Neural cell (in vitro differentiated cells): ENCODE data around the gene KIF2A. TPM values are rescaled to one million over a fixed set of nuclear protein-coding genes. Genes with fewer than 3 reads are reported as not detected.

Experiments
- H2AFZ ChIP-seq: fragments of 200-600, 300-800 bp; sonication (generic), shearing (Covaris generic); 2 replicates; pipeline ENCODE4 v1.6.0; 2014; ENCODE audit warnings: low read depth, mild to moderate bottlenecking, antibody characterized with exemption, low read length, moderate library complexity
- H3F3A ChIP-seq: fragments of 200-600 bp; shearing (Covaris generic); 2 replicates; pipeline ENCODE4 v1.6.1; 2016; ENCODE audit warnings: mild to moderate bottlenecking, moderate library complexity, mixed read lengths, antibody characterized with exemption, low read length; ENCODE audit not compliant: insufficient read depth, poor library complexity, severe bottlenecking
- H3K27ac ChIP-seq: fragments of 200-600, 300-800 bp; sonication (generic), shearing (Covaris generic); 2 replicates; pipeline ENCODE4 v1.5.1; 2014; ENCODE audit warnings: mild to moderate bottlenecking, low read length, moderate library complexity
- H3K27me3 ChIP-seq: fragments of 300-800, 200-600 bp; sonication (generic), shearing (Covaris generic); 2 replicates; pipeline ENCODE4 v1.6.0; 2014; ENCODE audit warnings: mild to moderate bottlenecking, low read depth, low read length, moderate library complexity; ENCODE audit not compliant: insufficient read depth
- H3K36me3 ChIP-seq: fragments of 300-800, 200-600 bp; sonication (generic), shearing (Covaris generic); 2 replicates; pipeline ENCODE4 v1.5.1; 2014; ENCODE audit warnings: mild to moderate bottlenecking, antibody characterized with exemption, low read length, moderate library complexity; ENCODE audit not compliant: insufficient read depth
- H3K4me2 ChIP-seq: fragments of 300-800, 200-600 bp; sonication (generic), shearing (Covaris generic); 2 replicates; pipeline ENCODE4 v1.6.0; 2014; ENCODE audit warnings: mild to moderate bottlenecking, low read length
- H3K4me3 ChIP-seq: fragments of 300-800, 200-600 bp; sonication (generic), shearing (Covaris generic); 2 replicates; pipeline ENCODE4 v1.5.1; 2014; ENCODE audit warnings: mild to moderate bottlenecking, low read length, moderate library complexity
- H3K79me2 ChIP-seq: fragments of 200-600 bp; shearing (Covaris generic); replicated peaks from 2 replicates; pipeline ENCODE4 v1.6.0; 2014; ENCODE audit warnings: mild to moderate bottlenecking, low read length, moderate library complexity; ENCODE audit not compliant: insufficient read depth
- H3K9ac ChIP-seq: fragments of 300-800, 200-600 bp; sonication (generic), shearing (Covaris generic); 2 replicates; pipeline ENCODE4 v1.6.1; 2016; ENCODE audit warnings: mild to moderate bottlenecking, low read length, mixed read lengths
- H3K9me2 ChIP-seq: fragments of 200-600 bp; shearing (Covaris generic); 2 replicates; pipeline ENCODE4 v1.6.1; 2016; ENCODE audit warnings: mild to moderate bottlenecking, low read length, mixed read lengths; ENCODE audit not compliant: insufficient read depth
- H3K9me3 ChIP-seq: fragments of 200-600, 300-800 bp; sonication (generic), shearing (Covaris generic); 2 replicates; pipeline ENCODE4 v1.6.1; 2016; ENCODE audit warnings: mild to moderate bottlenecking, mixed run types, low read length, moderate library complexity, mixed read lengths
- H4K20me1 ChIP-seq: fragments of 200-600 bp; shearing (Covaris generic); 2 replicates; pipeline ENCODE4 v1.6.1; 2016; ENCODE audit warnings: mild to moderate bottlenecking, mixed run types; ENCODE audit not compliant: insufficient read depth
- CTCF ChIP-seq: fragments of 450-650 bp; IDR thresholded peaks from 2 replicates; pipeline ENCODE4 v1.5.1; 2014; ENCODE audit warnings: antibody characterized with exemption, mild to moderate bottlenecking, moderate library complexity; ENCODE audit not compliant: poor library complexity, severe bottlenecking
- EP300 ChIP-seq: fragments of 450-650 bp; conservative IDR thresholded peaks from 2 replicates; pipeline ENCODE4 v1.6.1; 2014; ENCODE audit warnings: antibody characterized with exemption, mild to moderate bottlenecking, moderate library complexity; ENCODE audit not compliant: poor library complexity, severe bottlenecking
- EZH2 ChIP-seq: fragments of 200-600, 300-800 bp; shearing (Covaris generic), sonication (generic); IDR thresholded peaks from 2 replicates; pipeline ENCODE4 v1.6.1; 2014; ENCODE audit warnings: antibody characterized with exemption, low read length, borderline replicate concordance, mild to moderate bottlenecking; ENCODE audit not compliant: insufficient read depth, poor library complexity, severe bottlenecking
- MXI1 ChIP-seq: fragments of 450-650 bp; conservative IDR thresholded peaks from 2 replicates; pipeline ENCODE4 v1.6.1; 2014; ENCODE audit warnings: antibody characterized with exemption, mild to moderate bottlenecking; ENCODE audit not compliant: poor library complexity, severe bottlenecking
- POLR2AphosphoS5 ChIP-seq: IDR thresholded peaks from 2 replicates; pipeline ENCODE4 v1.6.1; 2012
- RAD21 ChIP-seq: fragments of 450-650 bp; conservative IDR thresholded peaks from 2 replicates; pipeline ENCODE4 v1.6.1; 2014; ENCODE audit warnings: antibody characterized with exemption, mild to moderate bottlenecking, moderate library complexity
- REST ChIP-seq: IDR thresholded peaks from 2 replicates; pipeline ENCODE4 v1.6.1; 2012; ENCODE audit warnings: borderline replicate concordance
- SMC3 ChIP-seq: fragments of 450-650 bp; conservative IDR thresholded peaks from 2 replicates; pipeline ENCODE4 v1.6.1; 2014; ENCODE audit warnings: antibody characterized with exemption, mild to moderate bottlenecking, moderate library complexity; ENCODE audit not compliant: poor library complexity
- TAF1 ChIP-seq: IDR thresholded peaks from 2 replicates; pipeline ENCODE4 v1.6.1; 2012; ENCODE audit warnings: low read depth
- polyA plus RNA-seq: library from polyadenylated mRNA; depleted of rRNA; stranded (reverse); fragments of >200 nt; gene quantifications from 2 replicates; pipeline ENCODE4 v1.2.3, GENCODE V29; 2014

KIF2A gene
- polyA plus RNA-seq, 1 donor from 2014 or later = 68.4 TPM

- peaks cover 62% of the 10 kb centered on the region for H3K79me2 ChIP-seq
- H4K20me1 ChIP-seq = no peaks in the 10 kb centered on the region
- H3K27ac ChIP-seq = no peak overlapping the region
- peak overlapping the region; percentile 98 for H3K4me3 ChIP-seq
- no peak overlapping the region for H3K4me2 ChIP-seq
- no peaks in the 10 kb centered on the region for H3K27me3 ChIP-seq
- H3F3A ChIP-seq = peaks cover 5% of the 10 kb centered on the region
- TF ChIP-seq CTCF = no peak
- TF ChIP-seq SMC3 = no peak
- TF ChIP-seq EZH2 = no peak
- TF ChIP-seq EP300 = no peak
- TF ChIP-seq REST = no peak
- no peak for TF ChIP-seq MXI1
- no peak for TF ChIP-seq TAF1
- TF ChIP-seq RAD21 = no peak
- no peak for TF ChIP-seq POLR2AphosphoS5
- no peaks in the 10 kb centered on the region for H3K9me2 ChIP-seq
- H3K36me3 ChIP-seq = no peaks in the 10 kb centered on the region
- H2AFZ ChIP-seq = no peak overlapping the region
- no peaks in the 10 kb centered on the region for H3K9me3 ChIP-seq
- no peak overlapping the region for H3K9ac ChIP-seq
Observed at GRCh38 chr5:62308439-62308838, 2.4 kb downstream of the KIF2A start.

GRCh38 chr5:62309107-62309506, 3.1 kb downstream of the KIF2A start:
- Histone ChIP-seq H2AFZ (no peak overlapping the region), H4K20me1 (no peaks in the 10 kb centered on the region), H3K9me2 (no peaks in the 10 kb centered on the region), H3K27me3 (no peaks in the 10 kb centered on the region), H3K4me3 (no peak overlapping the region), H3K4me2 (no peak overlapping the region), H3K79me2 (peaks cover 69% of the 10 kb centered on the region), H3K27ac (no peak overlapping the region), H3K9me3 (no peaks in the 10 kb centered on the region), H3K9ac (no peak overlapping the region), H3F3A (peaks cover 5% of the 10 kb centered on the region), H3K36me3 (no peaks in the 10 kb centered on the region)
- TF ChIP-seq SMC3 = no peak
- no peak for TF ChIP-seq EP300
- no peak for TF ChIP-seq REST
- TF ChIP-seq MXI1 = no peak
- TF ChIP-seq EZH2 = no peak
- TF ChIP-seq TAF1 = no peak
- TF ChIP-seq POLR2AphosphoS5 = no peak
- no peak for TF ChIP-seq RAD21
- TF ChIP-seq CTCF = no peak
